Endothelial cell of umbilical vein (primary cell): Measurements from ENCODE around the gene OPN1SW.

Experiments
- CTCF ChIP-seq, 2 donors: IDR thresholded peaks; 1 replicate in 1 of 2; 2 replicates in 1 of 2; pipeline ENCODE4 v1.5.1; 2011; ENCODE audit warnings: low read length in 2 of 2, mild to moderate bottlenecking in 2 of 2, moderate library complexity in 2 of 2, control low read depth in 1 of 2, inconsistent platforms in 1 of 2, low read depth in 1 of 2; ENCODE audit not compliant: insufficient read depth in 1 of 2; ENCODE audit errors: extremely low read depth in 1 of 2
- EZH2 ChIP-seq: IDR thresholded peaks from 2 replicates; pipeline ENCODE4 v1.6.1; 2012; ENCODE audit warnings: borderline replicate concordance, low read depth, mild to moderate bottlenecking, moderate library complexity, low read length, inconsistent platforms; ENCODE audit not compliant: severe bottlenecking
- FOS ChIP-seq: IDR thresholded peaks from 2 replicates; pipeline ENCODE4 v1.6.1; 2011; ENCODE audit warnings: mild to moderate bottlenecking, low read length, moderate library complexity, borderline replicate concordance; ENCODE audit not compliant: insufficient read depth
- GATA2 ChIP-seq: IDR thresholded peaks from 2 replicates; pipeline ENCODE4 v1.7.0; 2011; ENCODE audit warnings: low read depth, mild to moderate bottlenecking, moderate library complexity, mixed read lengths, low read length; ENCODE audit not compliant: insufficient read length, insufficient read depth
- JUN ChIP-seq: IDR thresholded peaks from 2 replicates; pipeline ENCODE4 v1.6.1; 2011; ENCODE audit warnings: borderline replicate concordance, low read depth; ENCODE audit not compliant: insufficient read length, insufficient read depth
- MAX ChIP-seq: IDR thresholded peaks from 2 replicates; pipeline ENCODE4 v1.6.1; 2011; ENCODE audit not compliant: insufficient read depth, insufficient read length
- POLR2A ChIP-seq: IDR thresholded peaks from 2 replicates; pipeline ENCODE4 v1.6.1; 2012; ENCODE audit warnings: low read depth, mild to moderate bottlenecking, control low read depth, low read length
- POLR2AphosphoS5 ChIP-seq: IDR thresholded peaks from 2 replicates; pipeline ENCODE4 v1.6.1; 2012; ENCODE audit warnings: low read depth, mild to moderate bottlenecking, control low read depth, low read length, moderate library complexity; ENCODE audit not compliant: insufficient read depth

DNA sequence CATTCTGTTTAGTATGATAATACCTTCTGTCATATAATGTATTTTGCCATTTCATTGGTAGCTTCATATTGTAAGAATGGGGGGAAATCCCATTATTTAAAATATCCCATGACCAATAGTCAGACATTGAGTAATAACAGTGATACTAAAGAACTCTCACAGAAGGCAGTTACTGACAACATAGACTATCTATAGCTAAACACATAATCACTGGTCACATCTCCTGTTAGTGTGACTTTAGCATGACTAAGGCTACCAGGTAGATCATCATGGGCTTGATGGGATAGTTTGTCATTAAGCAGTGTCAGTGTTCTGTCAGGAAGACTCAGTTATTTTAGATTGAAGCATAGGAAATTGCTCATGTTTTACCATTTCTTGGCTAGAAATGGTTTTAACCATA is 16.4 kb downstream of the OPN1SW start:
- TF ChIP-seq CTCF (IDR thresholded peaks at IDR 0.05; ENCODE audit: extremely low read depth in 1 of 2, insufficient read depth in 1 of 2, low read depth in 1 of 2, low read length in 2 of 2) (no peak), EZH2 (no peak), POLR2A (no peak), MAX (no peak), FOS (no peak), POLR2AphosphoS5 (no peak), JUN (no peak), GATA2 (no peak)
